Measurements from ENCODE around the gene KSR2. TPM values are rescaled to one million over a fixed set of nuclear protein-coding genes. Genes with fewer than 3 reads are reported as not detected.

Gene KSR2
- 0.04 TPM for polyA plus RNA-seq (2013, experiment 1 of 2)
- polyA plus RNA-seq (2013, experiment 2 of 2): 0.11 TPM

- Histone ChIP-seq H3K4me1 (ENCODE audit: control insufficient read depth, insufficient read depth, low read depth, low read length) (peaks cover 9% of the 10 kb centered on the region), H4K8ac (ENCODE audit: low read length) (no peak within 1 kb of the TSS), H3K27me3 (ENCODE audit: control insufficient read depth in 1 of 2, insufficient read depth in 1 of 2, low read length in 2 of 2) (peaks cover 64 to 66% of the 10 kb centered on the region in 2 experiments), H3K4me3 (ENCODE audit: insufficient read depth in 1 of 2, low read depth in 1 of 2, low read length in 2 of 2) (peak within 1 kb of the TSS; percentile 59 to 62), H3K9ac (ENCODE audit: low read length) (no peak within 1 kb of the TSS), H2BK12ac (ENCODE audit: low read length in 2 of 2) (no peak within 1 kb of the TSS), H2BK120ac (ENCODE audit: low read depth, low read length) (no peak within 1 kb of the TSS), H3K36me3 (ENCODE audit: control insufficient read depth in 1 of 2, insufficient read depth in 2 of 2, low read depth in 1 of 2, low read length in 2 of 2) (peaks cover 0 to 3% of the 10 kb centered on the region in 2 experiments), H3K27ac (ENCODE audit: low read length, poor library complexity, severe bottlenecking) (no peak within 1 kb of the TSS), H2AFZ (ENCODE audit: low read depth, low read length) (no peak within 1 kb of the TSS), H3K18ac (ENCODE audit: low read depth in 1 of 2, low read length in 2 of 2) (no peak within 1 kb of the TSS), H3K9me3 (ENCODE audit: control insufficient read depth, low read length) (peaks cover 19% of the 10 kb centered on the region), H2BK5ac (ENCODE audit: low read depth, low read length, poor library complexity, severe bottlenecking) (no peak within 1 kb of the TSS), H3K4me2 (ENCODE audit: low read length, poor library complexity, severe bottlenecking) (peak within 1 kb of the TSS; percentile 99), H2BK15ac (ENCODE audit: low read depth, poor library complexity, severe bottlenecking) (no peak within 1 kb of the TSS), H4K91ac (ENCODE audit: low read length) (no peak within 1 kb of the TSS), H3K4ac (ENCODE audit: low read depth in 1 of 2, low read length in 2 of 2) (no peak within 1 kb of the TSS), H3K14ac (ENCODE audit: low read length in 2 of 2) (no peak within 1 kb of the TSS), H2AK5ac (ENCODE audit: low read length, severe bottlenecking) (no peak within 1 kb of the TSS), H3K23ac (ENCODE audit: low read length in 2 of 2) (no peak within 1 kb of the TSS), H3K79me1 (replicated peaks; ENCODE audit: low read length, poor library complexity, severe bottlenecking) (no peaks in the 10 kb centered on the region)
- WGBS: 2% methylated on average over 55 of the region's 86 CpGs
- DNase-seq: no peak
These were observed at the start of gene KSR2 for GRCh38 chr12:117968826-117969659. Gene KSR2, minus strand, starts transcription at chr12:117968990. Its CDS starts 735 bp downstream, at chr12:117968255.

GRCh38 chr12:118017926-118018325 is 49.1 kb upstream of the KSR2 start:
- Histone ChIP-seq H3K4me1 (ENCODE audit: control insufficient read depth, insufficient read depth, low read depth, low read length) (peaks cover 2% of the 10 kb centered on the region), H2BK12ac (ENCODE audit: low read length in 2 of 2) (no peak overlapping the region)
- no peak for DNase-seq

GRCh38 chr12:118016424-118017264 is 47.9 kb upstream of the KSR2 start, which contains the start of gene RFC5:
Gene RFC5, plus strand, starts transcription at chr12:118016703. Its CDS starts 125 bp downstream, at chr12:118016828.
- Histone ChIP-seq H3K36me3 (ENCODE audit: control insufficient read depth in 1 of 2, insufficient read depth in 2 of 2, low read depth in 1 of 2, low read length in 2 of 2) (peaks cover 8 to 22% of the 10 kb centered on the region in 2 experiments), H3K27ac (ENCODE audit: low read length, poor library complexity, severe bottlenecking) (no peak within 1 kb of the TSS), H2BK120ac (ENCODE audit: low read depth, low read length) (no peak within 1 kb of the TSS), H3K18ac (ENCODE audit: low read depth in 1 of 2, low read length in 2 of 2) (peak within 1 kb of the TSS; percentile 65 to 86), H3K14ac (ENCODE audit: low read length in 2 of 2) (no peak within 1 kb of the TSS), H2AFZ (ENCODE audit: low read depth, low read length) (peak within 1 kb of the TSS; percentile 84), H3K4me2 (ENCODE audit: low read length, poor library complexity, severe bottlenecking) (peak within 1 kb of the TSS; percentile 81), H3K4me3 (ENCODE audit: insufficient read depth in 1 of 2, low read depth in 1 of 2, low read length in 2 of 2) (peak within 1 kb of the TSS; percentile 80 to 92), H3K79me1 (replicated peaks; ENCODE audit: low read length, poor library complexity, severe bottlenecking) (peaks cover 18% of the 10 kb centered on the region), H4K91ac (ENCODE audit: low read length) (peak within 1 kb of the TSS; percentile 23), H4K8ac (ENCODE audit: low read length) (peak within 1 kb of the TSS; percentile 58), H3K9me3 (ENCODE audit: control insufficient read depth, low read length) (no peaks in the 10 kb centered on the region), H3K23ac (ENCODE audit: low read length in 2 of 2) (no peak within 1 kb of the TSS), H3K27me3 (ENCODE audit: control insufficient read depth in 1 of 2, insufficient read depth in 1 of 2, low read length in 2 of 2) (no peaks in the 10 kb centered on the region), H2BK5ac (ENCODE audit: low read depth, low read length, poor library complexity, severe bottlenecking) (no peak within 1 kb of the TSS), H3K4ac (ENCODE audit: low read depth in 1 of 2, low read length in 2 of 2) (peak within 1 kb of the TSS; percentile 15 to 34), H3K9ac (ENCODE audit: low read length) (peak within 1 kb of the TSS; percentile 93), H2BK12ac (ENCODE audit: low read length in 2 of 2) (no peak within 1 kb of the TSS), H2BK15ac (ENCODE audit: low read depth, poor library complexity, severe bottlenecking) (no peak within 1 kb of the TSS), H3K4me1 (ENCODE audit: control insufficient read depth, insufficient read depth, low read depth, low read length) (peaks cover 2% of the 10 kb centered on the region), H2AK5ac (ENCODE audit: low read length, severe bottlenecking) (no peak within 1 kb of the TSS)
- under 1% methylated on average over 57 of the region's 61 CpGs for whole genome bisulfite sequencing
- DNase-seq: peak; percentile 96

More at GRCh38 chr12:118017926-118018325, 49.1 kb upstream of the KSR2 start:
- peaks cover 23% of the 10 kb centered on the region for H3K79me1 ChIP-seq (replicated peaks; ENCODE audit: low read length, poor library complexity, severe bottlenecking)
- no peak overlapping the region for H3K23ac ChIP-seq (ENCODE audit: low read length in 2 of 2)
- peak overlapping the region in 1 of 2 experiments; percentile 92 for H3K4me3 ChIP-seq (ENCODE audit: insufficient read depth in 1 of 2, low read depth in 1 of 2, low read length in 2 of 2)
- H2BK5ac ChIP-seq (ENCODE audit: low read depth, low read length, poor library complexity, severe bottlenecking): no peak overlapping the region
- no peak overlapping the region for H3K4me2 ChIP-seq (ENCODE audit: low read length, poor library complexity, severe bottlenecking)
- no peak overlapping the region for H3K14ac ChIP-seq (ENCODE audit: low read length in 2 of 2)
- no peak overlapping the region for H3K4ac ChIP-seq (ENCODE audit: low read depth in 1 of 2, low read length in 2 of 2)
- no peak overlapping the region for H2BK15ac ChIP-seq (ENCODE audit: low read depth, poor library complexity, severe bottlenecking)
- no peak overlapping the region for H2AFZ ChIP-seq (ENCODE audit: low read depth, low read length)
- peaks cover 11 to 32% of the 10 kb centered on the region in 2 experiments for H3K36me3 ChIP-seq (ENCODE audit: control insufficient read depth in 1 of 2, insufficient read depth in 2 of 2, low read depth in 1 of 2, low read length in 2 of 2)
- H3K9me3 ChIP-seq (ENCODE audit: control insufficient read depth, low read length): no peaks in the 10 kb centered on the region
- no peak overlapping the region for H3K27ac ChIP-seq (ENCODE audit: low read length, poor library complexity, severe bottlenecking)
- H4K91ac ChIP-seq (ENCODE audit: low read length): no peak overlapping the region
- H3K9ac ChIP-seq (ENCODE audit: low read length): no peak overlapping the region
- no peak overlapping the region for H2BK120ac ChIP-seq (ENCODE audit: low read depth, low read length)
- H2AK5ac ChIP-seq (ENCODE audit: low read length, severe bottlenecking): no peak overlapping the region
- H3K18ac ChIP-seq (ENCODE audit: low read depth in 1 of 2, low read length in 2 of 2): no peak overlapping the region
- no peak overlapping the region for H4K8ac ChIP-seq (ENCODE audit: low read length)
- H3K27me3 ChIP-seq (ENCODE audit: control insufficient read depth in 1 of 2, insufficient read depth in 1 of 2, low read length in 2 of 2): no peaks in the 10 kb centered on the region

Measured in mesenchymal stem cell (in vitro differentiated cells and primary cell).